PC-9 (cell line): ENCODE data around the gene TBX21.

ENCODE experiments used
- EZH2 ChIP-seq: fragments of 200-600 bp; sonication (generic); IDR thresholded peaks from 2 replicates; pipeline ENCODE4 v1.8.0; 2017; ENCODE audit warnings: antibody characterized with exemption, low read depth
- TF ChIP-seq, protein P1 (sequence below): fragments of 200-600 bp; sonication (generic); conservative IDR thresholded peaks from 2 replicates; pipeline ENCODE4 v1.6.1; 2017; ENCODE audit warnings: mixed run types, antibody characterized with exemption, mild to moderate bottlenecking, moderate library complexity

DNA sequence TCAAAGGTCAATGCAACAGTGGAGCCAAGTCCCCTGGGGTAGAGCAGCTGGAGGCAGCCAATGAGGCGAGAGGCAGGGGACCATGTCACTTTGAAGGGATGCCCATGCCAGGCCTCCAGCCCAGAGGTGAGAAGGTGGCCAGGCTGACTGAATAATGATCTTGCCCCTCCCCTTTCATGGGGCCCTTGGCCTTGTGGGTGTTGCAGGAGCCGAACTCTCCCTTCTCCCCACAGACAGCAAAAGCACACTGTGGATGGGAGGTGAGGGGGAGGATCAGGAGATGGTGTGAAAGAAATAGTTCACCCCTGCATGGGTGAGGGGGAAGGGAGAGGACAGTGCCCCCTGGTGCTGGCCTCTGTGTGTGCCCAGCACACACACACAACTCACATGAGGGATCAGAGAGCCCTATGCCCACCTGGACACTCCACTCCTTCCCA is 15.8 kb upstream of the TBX21 start:
- TF ChIP-seq, protein P1, sequence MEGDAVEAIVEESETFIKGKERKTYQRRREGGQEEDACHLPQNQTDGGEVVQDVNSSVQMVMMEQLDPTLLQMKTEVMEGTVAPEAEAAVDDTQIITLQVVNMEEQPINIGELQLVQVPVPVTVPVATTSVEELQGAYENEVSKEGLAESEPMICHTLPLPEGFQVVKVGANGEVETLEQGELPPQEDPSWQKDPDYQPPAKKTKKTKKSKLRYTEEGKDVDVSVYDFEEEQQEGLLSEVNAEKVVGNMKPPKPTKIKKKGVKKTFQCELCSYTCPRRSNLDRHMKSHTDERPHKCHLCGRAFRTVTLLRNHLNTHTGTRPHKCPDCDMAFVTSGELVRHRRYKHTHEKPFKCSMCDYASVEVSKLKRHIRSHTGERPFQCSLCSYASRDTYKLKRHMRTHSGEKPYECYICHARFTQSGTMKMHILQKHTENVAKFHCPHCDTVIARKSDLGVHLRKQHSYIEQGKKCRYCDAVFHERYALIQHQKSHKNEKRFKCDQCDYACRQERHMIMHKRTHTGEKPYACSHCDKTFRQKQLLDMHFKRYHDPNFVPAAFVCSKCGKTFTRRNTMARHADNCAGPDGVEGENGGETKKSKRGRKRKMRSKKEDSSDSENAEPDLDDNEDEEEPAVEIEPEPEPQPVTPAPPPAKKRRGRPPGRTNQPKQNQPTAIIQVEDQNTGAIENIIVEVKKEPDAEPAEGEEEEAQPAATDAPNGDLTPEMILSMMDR = peak; percentile 49; the same call in 1 of the 2 replicates
- TF ChIP-seq EZH2 = no peak
